ENCODE measurements around the gene TARBP1. TPM values are rescaled to one million over a fixed set of nuclear protein-coding genes. Genes with fewer than 3 reads are reported as not detected.
A peak's percentile ranks its signal among the peaks of the same experiment; 100 is the strongest.
"Not testable (repeated sequence)": the region's sequence is repeated elsewhere in the genome, so short reads cannot be mapped to it uniquely, and the experiment has no call there.

The TARBP1 gene
- total RNA-seq, 4 donors from 2014 or later, result 5.7 to 11.9 (median 8.2) TPM

- Histone ChIP-seq H3K4me3 (no peak overlapping the region), H3K36me3 (no peaks in the 10 kb centered on the region), H3K9me3 (no peaks in the 10 kb centered on the region), H3K27me3 (no peaks in the 10 kb centered on the region), H3K27ac (peak overlapping the region; percentile 71 to 82 (median 79)), H3K4me1 (peaks cover 25 to 35% of the 10 kb centered on the region in 2 donors)
- ATAC-seq (no peak), DNase-seq (no peak)
- in situ Hi-C loops (cut with MboI; ENCODE audit: low sequenced_read_pairs in 4 of 4), result no loop called here
- no peak for TF ChIP-seq POLR2A (IDR thresholded peaks at IDR 0.05)
- TF ChIP-seq, protein P1, sequence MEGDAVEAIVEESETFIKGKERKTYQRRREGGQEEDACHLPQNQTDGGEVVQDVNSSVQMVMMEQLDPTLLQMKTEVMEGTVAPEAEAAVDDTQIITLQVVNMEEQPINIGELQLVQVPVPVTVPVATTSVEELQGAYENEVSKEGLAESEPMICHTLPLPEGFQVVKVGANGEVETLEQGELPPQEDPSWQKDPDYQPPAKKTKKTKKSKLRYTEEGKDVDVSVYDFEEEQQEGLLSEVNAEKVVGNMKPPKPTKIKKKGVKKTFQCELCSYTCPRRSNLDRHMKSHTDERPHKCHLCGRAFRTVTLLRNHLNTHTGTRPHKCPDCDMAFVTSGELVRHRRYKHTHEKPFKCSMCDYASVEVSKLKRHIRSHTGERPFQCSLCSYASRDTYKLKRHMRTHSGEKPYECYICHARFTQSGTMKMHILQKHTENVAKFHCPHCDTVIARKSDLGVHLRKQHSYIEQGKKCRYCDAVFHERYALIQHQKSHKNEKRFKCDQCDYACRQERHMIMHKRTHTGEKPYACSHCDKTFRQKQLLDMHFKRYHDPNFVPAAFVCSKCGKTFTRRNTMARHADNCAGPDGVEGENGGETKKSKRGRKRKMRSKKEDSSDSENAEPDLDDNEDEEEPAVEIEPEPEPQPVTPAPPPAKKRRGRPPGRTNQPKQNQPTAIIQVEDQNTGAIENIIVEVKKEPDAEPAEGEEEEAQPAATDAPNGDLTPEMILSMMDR (IDR thresholded peaks at IDR 0.05 in 4 of 5, conservative IDR thresholded peaks at IDR 0.05 in 1 of 5), result no peak
- intact Hi-C loops (cut with DNase I; ENCODE audit: low total_unique reads), result loop anchor here (5.0 kb wide), 1 partner anchor 76 kb away; the partner anchor contains the start of gene TARBP1
These were observed 77.3 kb downstream of the TARBP1 start for GRCh38 chr1:234401658-234402057.

DNA sequence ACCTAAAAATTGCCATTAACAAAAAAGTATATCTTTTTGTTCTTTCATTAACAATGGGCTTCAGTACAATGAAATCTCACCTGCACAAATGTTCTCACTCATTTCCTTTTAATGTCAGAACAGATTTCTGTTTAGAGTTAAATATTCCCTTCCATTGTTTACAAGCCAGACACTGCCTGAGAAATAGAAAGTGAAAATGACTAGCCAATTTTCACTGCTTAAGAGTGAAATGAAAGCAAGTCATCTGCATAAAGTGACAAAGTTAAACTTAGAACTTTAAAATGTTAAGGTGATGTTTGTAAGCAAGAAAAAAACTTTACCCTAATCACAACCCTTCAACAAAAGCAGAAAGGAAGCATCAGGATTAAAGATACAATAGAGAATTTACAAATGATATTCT is 78.2 kb downstream of the TARBP1 start:
- Histone ChIP-seq H3K4me1 (peaks cover 25 to 35% of the 10 kb centered on the region in 2 donors), H3K27ac (peak overlapping the region; percentile 71 to 82 (median 79)), H3K36me3 (no peaks in the 10 kb centered on the region), H3K4me3 (no peak overlapping the region), H3K9me3 (no peaks in the 10 kb centered on the region), H3K27me3 (no peaks in the 10 kb centered on the region)
- ATAC-seq, result no peak
- no peak for DNase-seq
- in situ Hi-C loops (cut with MboI; ENCODE audit: low sequenced_read_pairs in 4 of 4), result no loop called here
- intact Hi-C loops (cut with DNase I; ENCODE audit: low total_unique reads), result loop anchor here (5.0 kb wide), 1 partner anchor 77 kb away; the partner anchor contains the start of gene TARBP1
- TF ChIP-seq, protein P1 (IDR thresholded peaks at IDR 0.05 in 4 of 5, conservative IDR thresholded peaks at IDR 0.05 in 1 of 5), result no peak
- no peak for TF ChIP-seq POLR2A (IDR thresholded peaks at IDR 0.05)

DNA sequence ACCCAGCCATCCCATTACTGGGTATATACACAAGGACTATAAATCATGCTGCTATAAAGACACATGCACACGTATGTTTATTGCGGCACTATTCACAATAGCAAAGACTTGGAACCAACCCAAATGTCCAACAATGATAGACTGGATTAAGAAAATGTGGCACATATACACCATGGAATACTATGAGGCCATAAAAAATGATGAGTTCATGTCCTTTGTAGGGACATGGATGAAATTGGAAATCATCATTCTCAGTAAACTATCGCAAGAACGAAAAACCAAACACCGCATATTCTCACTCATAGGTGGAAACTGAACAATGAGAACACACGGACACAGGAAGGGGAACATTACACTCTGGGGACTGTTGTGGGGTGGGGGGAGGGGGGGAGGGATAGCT is 79.5 kb downstream of the TARBP1 start:
- intact Hi-C loops (cut with DNase I; ENCODE audit: low total_unique reads); H3K9me3 ChIP-seq; in situ Hi-C loops (cut with MboI; ENCODE audit: low sequenced_read_pairs in 4 of 4); H3K36me3 ChIP-seq; ATAC-seq; H3K27me3 ChIP-seq; H3K4me3 ChIP-seq; DNase-seq: not testable (repeated sequence)
- Histone ChIP-seq H3K27ac (peak overlapping the region; percentile 77 to 81 (median 78)), H3K4me1 (peaks cover 25 to 35% of the 10 kb centered on the region in 2 donors)

DNA sequence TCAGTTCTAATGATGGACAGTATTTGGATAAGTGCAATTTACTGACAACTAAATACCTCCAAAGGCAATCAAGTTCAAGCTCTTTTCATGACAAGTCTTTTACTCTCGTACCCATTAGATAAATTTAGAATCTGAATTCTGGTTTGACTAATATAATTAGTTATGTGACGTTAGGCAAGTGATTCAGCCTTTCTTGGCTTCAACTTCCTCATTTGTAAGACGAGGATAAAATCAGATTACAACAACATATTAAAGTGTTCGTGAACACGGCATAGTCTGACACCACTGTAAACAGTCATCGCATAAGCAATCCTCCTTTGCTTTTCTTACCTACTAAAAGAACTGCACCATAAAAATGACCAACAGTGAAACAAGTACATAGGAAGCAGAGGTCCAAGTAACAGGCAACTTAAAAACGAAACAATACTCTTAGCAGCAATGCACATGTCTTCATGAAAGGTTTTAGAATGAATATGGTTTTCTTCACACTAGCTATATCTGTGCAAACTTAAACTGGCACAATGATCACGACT is 80.1 kb downstream of the TARBP1 start:
- H3K4me1 ChIP-seq, result peaks cover 25 to 34% of the 10 kb centered on the region in 2 donors
- no peaks in the 10 kb centered on the region for H3K9me3 ChIP-seq
- peak overlapping the region in 2 of 4 donors; percentile 17 to 28 for H3K4me3 ChIP-seq
- DNase-seq (peak in 1 of 2 donors; percentile 10), ATAC-seq (peak; percentile 31 to 92)
- H3K27ac ChIP-seq, result peak overlapping the region; percentile 77 to 81 (median 78)
- intact Hi-C loops (cut with DNase I; ENCODE audit: low total_unique reads) (no loop called here), in situ Hi-C loops (cut with MboI; ENCODE audit: low sequenced_read_pairs in 4 of 4) (no loop called here)
- no peaks in the 10 kb centered on the region for H3K27me3 ChIP-seq
- no peak for TF ChIP-seq POLR2A (IDR thresholded peaks at IDR 0.05)
- TF ChIP-seq, protein P1 (IDR thresholded peaks at IDR 0.05 in 4 of 5, conservative IDR thresholded peaks at IDR 0.05 in 1 of 5), result no peak
- no peaks in the 10 kb centered on the region for H3K36me3 ChIP-seq

- no peak for ATAC-seq
- intact Hi-C loops (cut with DNase I; ENCODE audit: low total_unique reads) (no loop called here), in situ Hi-C loops (cut with MboI; ENCODE audit: low sequenced_read_pairs in 4 of 4) (no loop called here)
- no peak for DNase-seq
- no peak overlapping the region for H3K4me3 ChIP-seq
- TF ChIP-seq, protein P1 (IDR thresholded peaks at IDR 0.05 in 4 of 5, conservative IDR thresholded peaks at IDR 0.05 in 1 of 5), result no peak
- TF ChIP-seq POLR2A (IDR thresholded peaks at IDR 0.05), result no peak
- peak overlapping the region; percentile 77 to 81 (median 78) for H3K27ac ChIP-seq
- H3K27me3 ChIP-seq, result no peaks in the 10 kb centered on the region
- peaks cover 0 to 8% of the 10 kb centered on the region in 2 donors for H3K36me3 ChIP-seq
- peaks cover 13 to 24% of the 10 kb centered on the region in 2 donors for H3K4me1 ChIP-seq
- H3K9me3 ChIP-seq, result no peaks in the 10 kb centered on the region
These were observed 81.2 kb downstream of the TARBP1 start for GRCh38 chr1:234397732-234398131.

Data from gastrocnemius medialis (tissue), 4 donors.